ENCODE measurements around the gene CLEC16A. TPM values are rescaled to one million over a fixed set of nuclear protein-coding genes. Genes with fewer than 3 reads are reported as not detected.

CLEC16A gene
- total RNA-seq, 1 donor from 2014 or later, result 7.8 TPM

- peaks cover 37% of the 10 kb centered on the region for H3K4me1 Mint-ChIP-seq
Measured at GRCh38 chr16:11167581-11167980, 223.2 kb downstream of the CLEC16A start.

GRCh38 chr16:11168386-11169051, 224.2 kb downstream of the CLEC16A start:
- H3K4me2 ChIP-seq, result no peak overlapping the region
- no peak overlapping the region for H3K4me3 ChIP-seq
- no peak overlapping the region for H3K9ac ChIP-seq
- no peaks in the 10 kb centered on the region for H3K36me3 Mint-ChIP-seq
- H3F3A ChIP-seq (ENCODE audit: low read depth), result no peaks in the 10 kb centered on the region
- no peaks in the 10 kb centered on the region for H4K20me1 ChIP-seq (ENCODE audit: low read depth)
- no peak for DNase-seq (ENCODE audit: low spot score)
- H3K4me3 Mint-ChIP-seq, result no peak overlapping the region
- peak overlapping the region; percentile 37 for H3K27ac Mint-ChIP-seq
- H3K27ac ChIP-seq, result no peak overlapping the region
- no peaks in the 10 kb centered on the region for H3K79me2 ChIP-seq (ENCODE audit: low read depth)
- peaks cover 4% of the 10 kb centered on the region for H3K27me3 Mint-ChIP-seq (ENCODE audit: insufficient read depth, low read depth)
- no peaks in the 10 kb centered on the region for H3K9me3 ChIP-seq (ENCODE audit: low read depth)
- no peaks in the 10 kb centered on the region for H3K36me3 ChIP-seq
- H3K4me1 ChIP-seq, result peaks cover 8% of the 10 kb centered on the region
- H3K27me3 ChIP-seq, result no peaks in the 10 kb centered on the region
- H2AFZ ChIP-seq (replicated peaks), result no peak overlapping the region
- no peak for TF ChIP-seq EZH2 (IDR thresholded peaks at IDR 0.05)
- no peak for TF ChIP-seq CTCF (IDR thresholded peaks at IDR 0.05)
- TF ChIP-seq EZH2phosphoT487 (IDR thresholded peaks at IDR 0.05), result no peak
- H3K9me3 Mint-ChIP-seq, result no peaks in the 10 kb centered on the region
- H3K4me1 Mint-ChIP-seq, result peaks cover 30% of the 10 kb centered on the region

More at GRCh38 chr16:11167581-11167980, 223.2 kb downstream of the CLEC16A start:
- Mint-ChIP-seq H3K36me3 (no peaks in the 10 kb centered on the region), H3K27ac (no peak overlapping the region), H3K27me3 (ENCODE audit: insufficient read depth, low read depth) (peaks cover 4% of the 10 kb centered on the region), H3K4me3 (no peak overlapping the region), H3K9me3 (no peaks in the 10 kb centered on the region)
- TF ChIP-seq EZH2phosphoT487 (IDR thresholded peaks at IDR 0.05) (no peak), CTCF (IDR thresholded peaks at IDR 0.05) (no peak), EZH2 (IDR thresholded peaks at IDR 0.05) (no peak)
- Histone ChIP-seq H3K4me3 (no peak overlapping the region), H3K27ac (no peak overlapping the region), H3K27me3 (no peaks in the 10 kb centered on the region), H3K4me2 (no peak overlapping the region), H3K9me3 (ENCODE audit: low read depth) (no peaks in the 10 kb centered on the region), H3K36me3 (no peaks in the 10 kb centered on the region), H3K9ac (no peak overlapping the region), H2AFZ (replicated peaks) (no peak overlapping the region), H3K4me1 (peaks cover 8% of the 10 kb centered on the region), H3F3A (ENCODE audit: low read depth) (no peaks in the 10 kb centered on the region), H4K20me1 (ENCODE audit: low read depth) (no peaks in the 10 kb centered on the region), H3K79me2 (ENCODE audit: low read depth) (no peaks in the 10 kb centered on the region)
- DNase-seq (ENCODE audit: low spot score), result no peak

- H3K27ac ChIP-seq, result no peak overlapping the region
- no peaks in the 10 kb centered on the region for H3K79me2 ChIP-seq (ENCODE audit: low read depth)
- H3K9me3 Mint-ChIP-seq, result no peaks in the 10 kb centered on the region
- no peak for DNase-seq (ENCODE audit: low spot score)
- no peak overlapping the region for H3K4me3 ChIP-seq
- no peaks in the 10 kb centered on the region for H3F3A ChIP-seq (ENCODE audit: low read depth)
- no peaks in the 10 kb centered on the region for H3K9me3 ChIP-seq (ENCODE audit: low read depth)
- no peak overlapping the region for H3K9ac ChIP-seq
- no peak overlapping the region for H2AFZ ChIP-seq (replicated peaks)
- H3K27me3 Mint-ChIP-seq (ENCODE audit: insufficient read depth, low read depth), result peaks cover 4% of the 10 kb centered on the region
- H3K4me2 ChIP-seq, result no peak overlapping the region
- peaks cover 6% of the 10 kb centered on the region for H3K36me3 Mint-ChIP-seq
- peaks cover 2% of the 10 kb centered on the region for H3K4me1 ChIP-seq
- peak overlapping the region; percentile 17 for H3K27ac Mint-ChIP-seq
- H3K4me3 Mint-ChIP-seq, result no peak overlapping the region
- H3K27me3 ChIP-seq, result no peaks in the 10 kb centered on the region
- H3K4me1 Mint-ChIP-seq, result peaks cover 20% of the 10 kb centered on the region
- H3K36me3 ChIP-seq, result no peaks in the 10 kb centered on the region
- TF ChIP-seq EZH2phosphoT487 (IDR thresholded peaks at IDR 0.05) (no peak), CTCF (IDR thresholded peaks at IDR 0.05) (no peak), EZH2 (IDR thresholded peaks at IDR 0.05) (no peak)
- no peaks in the 10 kb centered on the region for H4K20me1 ChIP-seq (ENCODE audit: low read depth)
Measured at GRCh38 chr16:11169641-11170040, 225.3 kb downstream of the CLEC16A start.
